Kidney tubule cell (primary cell): ENCODE data around the gene SPATA2.
"Not testable (repeated sequence)": the region's sequence is repeated elsewhere in the genome, so short reads cannot be mapped to it uniquely, and the experiment has no call there.

Experiments
- DNase-seq: peaks from one replicate; pipeline ENCODE4 v3.0.0-alpha.2; 2018; ENCODE audit warnings: low spot score

SPATA2 gene

DNA sequence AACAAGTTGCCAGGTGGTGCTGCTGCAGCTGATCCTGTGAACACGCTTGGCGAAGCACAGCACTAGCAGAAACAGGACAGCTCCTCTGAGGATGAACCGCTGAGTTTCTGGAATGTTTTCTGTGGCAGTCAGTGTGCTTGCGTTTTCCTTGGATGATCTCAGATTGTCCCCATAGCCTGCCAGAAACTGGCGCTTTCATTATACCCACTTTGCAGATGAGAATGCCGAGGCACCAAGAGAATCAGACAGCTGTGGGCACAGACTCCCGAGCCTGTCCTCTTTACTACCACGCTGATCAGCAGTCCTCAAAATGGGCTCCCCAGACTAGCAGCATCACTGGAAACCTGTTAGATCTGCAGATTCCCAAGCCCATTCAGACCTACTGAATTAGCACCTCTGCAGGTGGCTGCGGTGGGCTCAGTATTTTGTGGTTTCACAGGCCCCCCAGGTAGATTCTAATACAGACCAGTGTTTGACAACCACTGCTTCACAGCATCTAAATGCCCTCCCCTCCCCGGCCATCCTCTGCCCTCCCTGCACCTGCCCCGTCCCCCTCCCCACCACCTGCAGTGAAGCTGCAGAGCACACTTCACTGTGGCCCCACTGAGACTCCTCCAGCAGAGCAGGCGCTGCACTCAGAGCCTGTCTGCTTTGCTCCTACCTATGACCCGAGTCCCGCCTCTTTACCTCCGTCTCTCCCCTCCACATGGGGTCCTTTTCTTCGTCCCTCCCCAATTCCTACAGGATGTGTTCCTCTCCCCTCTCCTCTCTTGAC, 29.6 kb downstream of the SPATA2 start:
- DNase-seq, result peak; percentile 25

DNA sequence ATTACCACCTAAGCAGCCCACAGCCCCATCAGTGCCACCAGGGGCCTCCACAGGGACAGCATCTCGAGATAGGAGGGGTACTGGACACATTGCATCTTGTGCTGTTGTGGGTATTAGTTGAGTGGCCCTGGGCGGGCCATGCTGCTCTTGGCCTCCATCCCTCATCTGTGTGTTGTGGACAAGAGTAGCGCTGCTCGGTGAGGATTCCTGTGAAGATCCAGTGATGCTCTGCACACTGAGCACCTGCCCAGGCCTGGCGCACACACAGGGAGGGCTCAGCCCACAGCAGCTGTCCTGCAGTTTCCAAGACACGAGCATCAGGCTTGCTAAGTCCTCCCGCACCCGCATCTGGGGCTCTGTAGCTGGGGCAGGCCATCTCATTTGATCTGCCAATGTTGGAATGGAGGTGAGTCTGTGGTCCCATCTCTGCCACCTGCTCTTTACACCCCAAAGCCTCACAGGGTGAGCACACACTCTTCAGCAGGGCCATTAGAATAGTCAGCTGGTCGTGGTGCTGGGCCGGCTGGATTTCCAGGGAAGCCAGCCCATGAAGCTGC, 32.0 kb downstream of the SPATA2 start:
- DNase-seq, result no peak

DNA sequence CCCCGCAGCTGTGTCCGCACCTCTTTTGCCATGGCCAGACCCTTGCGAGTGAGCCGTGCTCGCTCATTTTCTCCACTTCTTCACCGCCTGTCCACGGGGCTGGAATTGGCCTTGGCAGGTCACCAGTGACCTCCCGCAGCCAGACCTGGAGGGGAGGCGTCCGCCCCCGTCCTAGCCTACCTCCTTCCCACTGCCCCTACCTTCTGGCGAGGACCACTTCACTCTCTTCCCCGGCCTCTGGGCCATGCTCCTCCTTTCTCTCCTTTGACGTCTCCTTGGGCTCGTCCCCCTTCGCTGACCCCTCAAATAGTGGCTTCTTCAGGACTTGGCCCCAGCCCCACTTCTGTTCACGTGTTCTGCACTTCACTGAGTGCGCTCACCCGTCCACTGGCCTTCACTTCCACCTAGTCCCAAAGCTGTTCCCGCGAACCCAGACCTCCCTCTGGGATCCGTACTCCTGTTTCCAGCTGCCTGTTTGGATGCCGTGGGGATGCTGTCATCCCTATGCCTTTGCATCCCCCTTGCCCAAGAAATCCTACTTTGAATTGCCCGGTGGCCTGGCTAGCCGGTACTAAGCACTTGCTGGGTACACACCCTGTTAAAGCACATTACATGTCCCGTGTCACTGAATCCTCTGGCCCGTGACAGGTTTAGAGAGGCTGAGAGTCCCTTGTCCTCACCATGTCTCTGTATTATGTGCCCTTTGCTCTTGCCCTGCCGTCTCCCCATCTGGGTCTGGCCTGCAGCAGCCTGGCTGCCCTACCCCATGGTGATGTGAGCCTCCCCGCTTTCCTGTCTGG, 33.0 kb downstream of the SPATA2 start:
- no peak for DNase-seq

DNA sequence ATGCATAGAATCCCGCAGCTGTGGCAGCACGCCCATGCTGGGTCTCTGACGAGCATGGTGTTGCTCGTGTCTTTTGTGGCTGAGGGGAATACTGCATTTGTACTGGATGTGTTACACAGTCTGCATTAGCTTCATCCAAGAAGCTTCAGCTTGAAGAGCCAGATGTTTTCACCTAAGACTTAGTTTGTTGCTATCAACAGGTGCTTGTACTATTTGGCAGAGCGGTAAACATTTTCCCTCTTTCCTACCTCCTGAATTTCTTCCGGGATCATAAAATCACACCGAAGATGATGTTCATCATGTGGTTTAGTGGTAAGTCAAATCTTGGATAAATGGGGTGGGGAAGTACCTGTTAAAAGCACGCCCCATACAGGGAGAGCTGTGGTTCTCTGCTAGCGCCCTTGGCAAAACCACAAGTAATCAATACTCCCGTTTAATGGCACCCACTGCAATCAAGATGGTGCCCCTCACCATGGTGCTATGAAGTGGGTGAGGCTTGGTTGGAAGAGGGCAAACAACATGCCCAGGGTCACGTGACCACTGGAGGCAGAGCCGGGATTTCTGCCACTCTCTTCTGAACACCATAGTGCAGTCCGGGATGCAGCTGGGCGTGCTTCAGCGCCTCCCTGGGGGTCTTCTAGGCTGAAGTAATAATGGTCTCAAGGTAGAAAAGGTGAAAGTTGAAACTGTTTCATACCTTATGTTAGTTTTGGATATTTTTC, 34.4 kb downstream of the SPATA2 start:
- no peak for DNase-seq

DNA sequence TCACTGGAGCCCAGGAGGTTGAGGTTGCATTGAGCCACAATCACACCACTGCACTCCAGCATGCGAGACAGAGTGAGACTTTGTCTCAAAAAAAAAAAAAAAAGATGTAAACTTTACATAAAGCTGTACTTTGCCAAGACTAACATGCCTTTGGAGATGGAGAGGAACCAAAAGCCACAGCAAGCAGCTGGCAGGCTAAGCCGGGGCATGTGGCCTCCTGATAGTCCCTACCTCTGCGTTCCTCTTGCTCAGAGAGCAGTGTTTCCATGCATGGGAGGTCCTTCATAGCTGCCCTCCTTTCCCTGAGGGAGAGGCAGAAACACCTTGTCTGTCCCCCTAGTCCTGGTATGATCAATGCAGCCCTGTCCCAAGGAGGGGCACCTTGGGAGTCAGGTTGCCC, 35.2 kb downstream of the SPATA2 start:
- DNase-seq, result no peak

DNA sequence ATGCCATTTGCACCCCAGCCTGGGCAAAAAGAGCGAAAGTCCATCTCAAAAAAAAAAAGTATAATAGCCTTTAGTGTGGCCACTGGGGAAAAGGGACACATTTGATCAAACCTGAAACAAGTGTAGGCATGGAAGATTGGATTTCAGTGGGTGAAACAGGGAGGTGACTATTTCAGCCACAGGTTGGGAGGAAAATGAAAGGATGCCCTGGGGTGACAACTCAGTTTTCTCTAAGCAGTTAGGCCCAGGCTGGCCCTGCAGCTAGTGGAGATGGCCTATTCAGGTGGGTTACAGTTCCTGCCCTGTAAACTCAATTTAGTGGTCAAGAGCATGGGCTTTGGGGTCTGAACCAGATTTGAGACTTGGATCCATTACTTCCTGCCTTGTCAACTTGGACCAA, 36.4 kb downstream of the SPATA2 start:
- no peak for DNase-seq

DNA sequence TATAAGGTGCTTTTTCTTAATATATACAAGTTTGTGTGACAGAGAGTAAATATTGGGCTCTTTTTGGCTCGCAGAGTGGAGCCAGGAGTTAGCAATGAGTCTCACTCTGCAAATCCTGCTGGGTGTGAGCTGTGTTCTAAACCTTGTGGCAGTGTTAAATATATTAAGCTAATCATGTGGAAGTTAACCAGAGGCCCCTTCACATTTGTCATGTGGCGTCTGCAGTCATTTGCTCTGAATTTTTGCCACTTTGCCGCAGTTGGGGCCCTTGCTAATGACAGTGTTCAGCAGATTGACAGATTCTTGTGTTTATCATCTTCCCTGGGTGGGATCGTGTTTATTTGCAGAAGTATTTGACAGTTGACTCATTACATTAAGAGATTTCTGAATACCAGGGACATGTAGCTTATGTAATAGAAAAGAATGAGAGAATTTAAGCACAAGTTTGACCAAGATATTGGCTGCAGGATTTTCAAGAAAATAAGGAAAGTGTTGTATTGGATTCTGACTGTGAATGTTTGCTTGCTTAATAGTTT, 37.9 kb downstream of the SPATA2 start:
- no peak for DNase-seq

DNA sequence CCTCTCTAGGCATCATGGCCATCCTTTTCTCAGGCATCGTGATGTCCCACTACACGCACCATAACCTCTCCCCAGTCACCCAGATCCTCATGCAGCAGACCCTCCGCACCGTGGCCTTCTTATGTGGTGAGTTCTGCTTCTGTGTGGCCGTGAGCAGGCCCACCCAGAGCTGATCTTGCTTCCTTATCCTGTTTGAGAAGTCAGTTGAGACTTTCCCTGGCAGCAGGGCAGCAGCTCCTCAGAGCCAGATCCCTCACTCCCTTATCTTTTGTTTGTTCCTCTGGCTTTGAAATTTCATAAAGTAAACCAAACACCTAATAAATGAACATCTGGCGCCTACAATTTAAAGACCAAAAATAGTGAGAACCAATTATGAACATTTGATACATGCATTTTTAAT, 40.6 kb downstream of the SPATA2 start:
- DNase-seq, result no peak

DNA sequence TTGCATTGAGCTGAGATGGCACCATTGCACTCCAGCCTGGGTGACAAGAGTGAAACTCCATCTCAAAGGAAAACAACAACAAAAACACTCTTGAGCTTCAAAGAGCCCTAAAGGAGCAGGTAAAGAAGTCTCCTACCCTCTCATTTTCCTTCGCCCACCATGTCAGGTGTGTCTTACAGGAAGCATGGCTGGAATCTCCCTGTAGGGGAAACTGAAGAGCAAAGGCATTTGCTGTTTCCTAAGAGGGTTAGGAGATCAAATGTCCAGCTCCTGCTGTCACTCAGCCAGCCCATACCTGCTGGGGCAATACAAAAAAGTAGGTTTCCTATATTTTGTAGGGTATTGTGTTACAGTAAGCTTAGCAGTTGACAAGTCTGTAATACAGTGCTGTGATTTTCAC, 43.3 kb downstream of the SPATA2 start:
- no peak for DNase-seq

DNA sequence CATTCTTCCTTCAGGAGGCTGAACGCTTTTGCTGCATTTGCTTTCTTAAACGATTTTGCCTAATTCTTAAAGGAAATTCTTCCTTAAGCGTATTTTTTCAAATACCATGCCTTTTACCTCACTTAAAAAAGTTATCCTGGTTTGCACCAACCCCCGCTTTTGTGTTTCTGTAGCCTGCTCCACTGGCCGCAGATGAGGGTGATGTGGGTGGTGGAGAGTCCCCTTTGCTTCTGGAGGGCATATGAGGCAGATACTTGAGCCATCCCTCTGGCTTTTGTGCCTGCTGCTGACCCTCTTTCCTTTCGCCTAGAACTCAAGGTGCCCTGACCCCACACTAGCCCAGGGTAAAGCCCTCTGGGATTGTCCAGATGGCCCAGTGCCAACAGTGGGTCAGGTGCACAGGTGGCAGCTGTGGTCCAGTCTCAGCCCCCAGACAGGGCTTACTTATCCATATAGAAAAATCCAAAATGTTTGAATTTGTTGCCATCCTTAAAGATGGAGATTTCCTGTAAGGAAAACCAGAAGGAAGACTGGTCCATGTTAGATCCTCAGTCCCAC, 43.9 kb downstream of the SPATA2 start:
- no peak for DNase-seq

DNA sequence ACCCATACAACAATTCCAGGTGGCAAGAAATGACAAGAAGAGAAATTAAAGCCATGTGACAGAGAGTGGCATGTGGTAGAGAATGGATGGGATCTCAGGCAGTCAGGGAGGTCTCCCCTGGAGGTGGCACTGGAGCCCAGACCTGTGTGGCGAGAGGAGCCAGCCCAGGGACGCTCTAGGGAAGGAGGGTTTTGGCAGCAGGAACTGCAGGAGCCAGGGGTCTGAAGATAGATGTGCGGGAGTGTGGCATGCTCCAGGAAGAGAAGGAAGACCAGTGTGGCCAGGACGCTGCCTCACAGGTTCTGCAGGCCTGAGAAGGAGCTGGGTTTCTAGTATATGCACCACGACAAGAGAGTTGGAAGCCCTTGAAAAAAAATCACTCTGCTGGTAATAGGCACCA, 45.1 kb downstream of the SPATA2 start:
- DNase-seq, result no peak

DNA sequence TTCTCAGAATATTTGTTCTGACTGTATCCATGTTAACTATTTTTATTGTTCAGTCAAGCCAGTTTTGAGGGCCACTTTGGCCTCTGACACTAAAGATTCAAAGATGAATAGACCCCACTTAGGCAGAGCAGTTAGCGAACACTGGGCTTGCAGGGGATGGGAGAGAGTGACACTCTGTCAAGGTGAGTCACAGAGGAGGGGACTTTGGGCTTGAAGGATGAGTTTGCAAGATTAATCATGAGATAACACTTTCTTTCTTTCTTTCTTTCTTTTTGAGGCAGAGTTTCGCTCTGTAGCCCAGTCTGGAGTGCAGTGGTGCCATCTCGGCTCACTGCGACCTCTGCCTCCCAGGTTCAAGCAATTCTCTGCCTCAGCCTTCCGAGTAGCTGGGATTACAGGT, 46.4 kb downstream of the SPATA2 start:
- no peak for DNase-seq

DNA sequence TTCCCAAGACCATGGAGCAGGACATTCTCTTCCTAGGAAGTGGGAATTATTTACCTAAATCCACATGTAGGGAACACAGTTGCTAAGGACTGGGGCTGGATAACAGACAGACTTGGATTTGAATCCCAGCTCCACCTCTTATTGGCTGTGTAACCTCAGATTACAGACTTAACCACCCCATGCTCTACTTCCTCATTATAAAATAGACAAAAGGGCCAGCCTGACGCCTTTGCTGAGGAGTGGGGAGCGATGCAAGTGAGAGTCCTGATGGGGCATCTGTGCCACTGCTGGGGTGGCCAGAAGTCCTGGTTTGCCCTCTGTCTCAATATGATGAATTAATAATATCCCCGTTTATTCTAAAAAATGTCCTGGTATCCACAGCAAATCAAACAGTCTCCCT, 46.8 kb downstream of the SPATA2 start:
- no peak for DNase-seq

DNA sequence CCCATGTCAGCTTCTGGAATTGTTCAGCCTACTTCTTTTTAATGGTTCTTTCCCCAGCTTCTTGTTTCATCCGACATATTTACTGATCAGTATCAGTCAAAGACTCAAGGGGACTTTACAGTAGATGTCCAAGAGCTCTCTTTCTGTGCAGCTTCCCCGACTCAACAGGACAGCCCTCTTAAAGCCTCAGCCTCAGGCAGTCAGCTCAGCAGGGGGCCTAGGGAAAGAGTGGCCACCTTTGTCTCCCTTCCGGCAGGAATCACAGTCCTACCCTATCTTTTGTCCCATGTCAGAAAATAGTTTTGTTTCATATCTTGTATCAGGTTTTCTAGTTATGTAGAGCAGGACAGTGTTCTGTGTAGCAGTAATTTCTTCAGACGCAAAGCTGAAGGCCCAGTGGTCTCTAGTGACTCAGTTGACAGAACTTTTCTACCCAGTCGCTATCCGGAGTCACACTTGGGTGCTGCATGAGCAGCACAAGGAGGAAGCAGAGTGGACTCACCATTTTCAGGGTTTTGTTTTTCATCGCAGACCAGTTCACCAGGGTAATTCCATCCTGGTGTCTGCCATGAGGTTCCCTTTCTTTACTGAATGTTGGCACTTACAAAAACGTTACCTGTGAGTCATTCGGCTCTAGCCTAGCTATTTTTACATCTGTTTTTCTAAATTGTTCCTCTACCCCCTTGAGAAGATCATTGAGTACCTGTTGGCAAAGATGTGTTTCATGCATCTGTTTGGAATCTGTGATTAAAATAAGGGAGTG, 47.7 kb downstream of the SPATA2 start:
- DNase-seq, result no peak

DNA sequence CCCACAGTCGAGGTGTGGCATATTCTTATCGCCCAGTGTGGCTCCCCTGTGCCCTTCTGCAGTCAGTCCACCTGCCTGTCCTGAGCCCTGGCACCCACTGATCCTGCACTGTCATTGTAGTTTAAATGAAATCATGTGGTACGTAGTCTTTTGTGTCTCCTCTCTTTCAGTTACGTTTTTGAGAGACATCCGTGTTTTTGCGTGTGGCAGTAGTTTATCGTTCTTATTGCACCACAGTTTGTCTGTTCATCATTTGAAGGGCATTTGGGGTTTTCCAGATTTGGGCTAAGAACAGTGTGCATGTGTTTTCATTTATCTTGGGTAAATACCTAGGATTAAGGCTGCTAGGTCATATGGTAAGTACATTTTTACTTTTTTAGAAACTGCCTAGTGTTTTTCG, 49.3 kb downstream of the SPATA2 start:
- no peak for DNase-seq

DNA sequence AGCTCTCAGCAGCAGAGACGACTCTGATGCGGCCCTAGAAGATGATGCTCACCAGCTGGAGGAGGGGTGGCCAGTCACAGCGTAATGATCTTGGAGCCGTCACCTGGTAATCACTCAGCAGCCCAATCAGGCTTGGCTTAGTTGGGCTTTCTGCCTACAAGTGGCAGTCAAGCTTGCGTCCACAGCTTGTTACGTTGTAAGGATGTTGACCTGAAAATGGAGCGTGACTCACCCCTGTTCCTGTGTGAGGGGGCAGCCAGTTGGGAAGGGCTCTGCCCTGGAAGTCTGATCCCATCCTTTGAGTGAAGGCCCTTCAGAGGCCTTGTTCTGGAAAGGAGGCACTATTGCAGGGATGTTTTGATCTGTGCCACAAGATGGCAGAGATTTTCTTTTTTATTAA, 49.8 kb downstream of the SPATA2 start:
- DNase-seq, result no peak

DNA sequence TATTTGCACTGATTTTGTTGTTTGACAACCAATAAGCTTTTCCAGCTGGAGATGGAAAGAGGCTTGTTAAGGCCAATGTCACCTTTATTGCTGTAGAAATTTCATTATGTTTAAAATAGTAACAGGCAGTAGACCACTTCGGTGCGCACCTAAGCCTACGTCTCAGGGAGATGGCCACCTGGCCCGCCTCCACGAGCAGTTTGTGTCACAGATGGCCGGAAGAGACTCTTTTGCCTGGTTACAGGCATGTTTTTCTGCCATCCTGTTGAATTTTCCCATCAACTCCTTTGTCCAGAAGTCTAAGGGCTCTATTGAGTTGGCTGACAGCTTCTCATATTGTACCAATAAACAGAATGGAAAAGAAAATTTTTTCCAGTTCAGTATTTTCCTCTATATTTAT, 51.7 kb downstream of the SPATA2 start:
- no peak for DNase-seq

DNA sequence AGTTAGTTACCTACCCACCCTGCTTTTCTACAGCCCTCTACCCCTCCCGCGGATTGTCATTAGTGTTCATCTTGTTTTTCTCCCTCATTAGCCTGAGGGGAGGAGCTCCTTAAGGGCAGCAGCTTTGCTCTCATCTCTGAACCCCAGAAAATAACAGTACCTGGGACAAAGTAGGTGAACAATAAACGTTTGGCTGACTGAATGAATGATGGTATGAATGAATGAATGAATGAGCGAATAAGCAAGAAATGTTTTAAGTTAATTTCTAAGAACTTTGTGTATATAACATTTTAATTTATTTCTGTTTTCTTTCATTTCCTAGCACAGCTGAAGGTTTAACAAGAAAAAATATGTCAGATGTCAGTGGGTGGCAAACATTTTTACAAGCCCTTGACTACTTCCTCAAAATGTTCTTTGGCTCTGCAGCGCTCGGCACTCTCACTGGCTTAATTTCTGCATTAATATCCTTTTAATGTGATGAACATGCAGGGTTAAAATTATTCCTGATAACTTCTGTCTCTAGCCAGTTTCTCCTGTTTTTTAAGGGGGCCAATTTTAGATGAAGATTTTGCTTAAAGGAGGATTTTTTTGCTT, 52.6 kb downstream of the SPATA2 start:
- no peak for DNase-seq

DNA sequence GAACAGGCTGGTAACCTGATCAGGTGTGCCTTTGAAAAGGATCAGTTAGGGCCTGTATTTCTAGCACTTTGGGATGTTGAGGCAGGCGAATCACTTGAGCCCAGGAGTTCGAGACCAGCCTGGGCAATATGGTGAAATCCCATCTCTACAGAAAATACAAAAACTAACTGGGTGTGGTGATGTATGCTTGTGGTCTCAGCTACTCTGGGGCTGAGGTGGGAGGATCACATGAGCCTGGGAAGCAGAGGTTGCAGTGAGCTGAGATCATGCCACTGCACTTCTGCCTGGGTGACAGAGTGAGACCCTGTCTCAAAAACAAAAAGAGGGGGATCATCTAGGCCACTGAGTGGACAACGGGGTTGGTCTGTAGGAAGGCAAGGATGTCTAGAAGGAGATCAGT, 54.1 kb downstream of the SPATA2 start:
- DNase-seq, result not testable (repeated sequence)

DNA sequence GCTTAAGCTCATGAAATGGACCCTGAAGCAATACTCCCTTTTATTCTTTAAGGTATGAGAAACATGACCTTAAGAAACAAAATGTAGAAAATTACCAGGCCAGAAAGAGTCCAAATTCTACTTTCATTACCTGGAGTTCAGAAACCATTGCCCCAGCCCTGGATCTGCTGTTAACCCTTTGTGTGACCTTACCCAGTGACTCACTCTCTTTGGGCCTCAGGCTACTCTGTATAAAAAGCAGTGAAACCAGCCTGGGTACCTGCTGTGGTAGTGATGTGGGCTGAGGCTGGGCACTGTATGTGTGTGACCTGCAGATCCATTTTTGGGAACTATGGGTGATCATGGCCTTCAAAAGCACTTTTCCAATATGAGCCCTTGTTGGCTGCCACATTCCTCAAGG, 55.5 kb downstream of the SPATA2 start:
- peak; percentile 29 for DNase-seq

DNA sequence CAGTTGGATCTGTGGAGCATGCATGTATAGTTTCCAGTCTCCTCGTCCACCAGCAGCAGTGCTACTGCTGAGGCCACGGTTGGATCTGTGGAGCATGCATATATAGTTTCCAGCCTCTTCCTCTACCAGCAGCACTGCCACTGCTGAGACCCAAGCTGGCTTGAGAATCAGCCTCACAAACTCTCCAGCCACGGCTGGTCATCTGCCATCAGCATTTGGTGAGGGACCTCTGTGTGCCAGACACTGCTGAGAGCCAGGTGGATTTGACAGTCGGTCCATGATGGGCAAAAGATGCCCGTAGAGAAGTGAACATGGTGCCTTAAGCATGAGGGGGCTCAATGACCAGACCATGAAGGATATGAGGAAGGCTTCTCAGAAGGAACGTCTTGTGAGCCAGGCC, 56.3 kb downstream of the SPATA2 start:
- no peak for DNase-seq
